H1 (cell line): ENCODE measurements around the gene BTBD7.

Source experiments
- BRCA1 ChIP-seq: IDR thresholded peaks from 2 replicates; pipeline ENCODE4 v1.6.1; 2012; ENCODE audit warnings: low read depth, low read length, improper control_type of control experiment
- CEBPB ChIP-seq: IDR thresholded peaks from 2 replicates; pipeline ENCODE4 v1.6.1; 2012; ENCODE audit warnings: low read depth, low read length
- CTCF ChIP-seq, 3 experiments: IDR thresholded peaks; 1 replicate in 2 of 3; 2 replicates in 1 of 3; pipeline versions ENCODE4 v1.5.1 to v1.6.1; 2011; ENCODE audit warnings: low read length in 3 of 3, mild to moderate bottlenecking in 3 of 3, inconsistent platforms in 2 of 3, low read depth in 1 of 3, moderate library complexity in 1 of 3; ENCODE audit not compliant: insufficient read depth in 1 of 3; ENCODE audit errors: control extremely low read depth in 1 of 3
- EZH2 ChIP-seq: fragments of 200-600 bp; sonication (generic); IDR thresholded peaks from 2 replicates; pipeline ENCODE4 v1.7.1; 2012; ENCODE audit warnings: low read depth, mild to moderate bottlenecking, moderate library complexity, low read length, inconsistent platforms; ENCODE audit not compliant: severe bottlenecking
- GTF2F1 ChIP-seq: IDR thresholded peaks from 2 replicates; pipeline ENCODE4 v1.6.1; 2012; ENCODE audit warnings: low read depth, low read length, improper control_type of control experiment, borderline replicate concordance
- POLR2AphosphoS5 ChIP-seq: IDR thresholded peaks from 2 replicates; pipeline ENCODE4 v1.6.1; 2011; ENCODE audit warnings: low read depth, low read length
- RAD21 ChIP-seq, 2 experiments: IDR thresholded peaks in 1 of 2; conservative IDR thresholded peaks in 1 of 2; 2 replicates each; pipeline ENCODE4 v1.6.1; 2011; ENCODE audit warnings: low read depth in 2 of 2, low read length in 2 of 2, improper control_type of control experiment in 1 of 2, inconsistent platforms in 1 of 2, mild to moderate bottlenecking in 1 of 2, moderate library complexity in 1 of 2
- SIN3A ChIP-seq, 2 experiments: IDR thresholded peaks in 1 of 2; conservative IDR thresholded peaks in 1 of 2; 2 replicates each; pipeline ENCODE4 v1.6.1; 2011 to 2012; ENCODE audit warnings: low read length in 2 of 2, improper control_type of control experiment in 1 of 2, low read depth in 1 of 2, mild to moderate bottlenecking in 1 of 2
- SUZ12 ChIP-seq: fragments of 200-600 bp; sonication (generic); IDR thresholded peaks from 2 replicates; pipeline ENCODE4 v1.6.1; 2012; ENCODE audit warnings: mild to moderate bottlenecking, inconsistent platforms, low read length, moderate library complexity, mixed read lengths
- ZNF274 ChIP-seq: IDR thresholded peaks from 2 replicates; pipeline ENCODE4 v1.7.0; 2012; ENCODE audit warnings: low read length, borderline replicate concordance; ENCODE audit errors: extremely low read depth

GRCh38 chr14:93230539-93230938 is 102.3 kb downstream of the BTBD7 start:
- TF ChIP-seq EZH2, result no peak
- TF ChIP-seq ZNF274, result no peak
- no peak for TF ChIP-seq GTF2F1
- no peak for TF ChIP-seq SUZ12
- TF ChIP-seq CTCF (IDR thresholded peaks at IDR 0.05; ENCODE audit: control extremely low read depth in 1 of 3, insufficient read depth in 1 of 3, low read depth in 1 of 3, low read length in 3 of 3), result no peak
- TF ChIP-seq BRCA1, result no peak
- no peak for TF ChIP-seq SIN3A (conservative IDR thresholded peaks at IDR 0.05 in 1 of 2, IDR thresholded peaks at IDR 0.05 in 1 of 2; ENCODE audit: low read depth in 1 of 2, low read length in 2 of 2)
- no peak for TF ChIP-seq RAD21 (IDR thresholded peaks at IDR 0.05 in 1 of 2, conservative IDR thresholded peaks at IDR 0.05 in 1 of 2; ENCODE audit: low read depth in 2 of 2, low read length in 2 of 2)
- no peak for TF ChIP-seq POLR2AphosphoS5
- TF ChIP-seq CEBPB, result no peak
